ENCODE measurements around the gene CCDC88B.

- TF ChIP-seq ZNF121 (CRISPR knock-in tag; conservative IDR thresholded peaks at IDR 0.05) (no peak), CTCF (IDR thresholded peaks at IDR 0.05 in 2 of 3, conservative IDR thresholded peaks at IDR 0.05 in 1 of 3; ENCODE audit: insufficient read depth in 2 of 3, low read depth in 1 of 3, low read length in 3 of 3) (no peak)
Measured at GRCh38 chr11:64353715-64354506, 13.9 kb downstream of the CCDC88B start.
